ENCODE measurements around the gene RAB12. TPM values are rescaled to one million over a fixed set of nuclear protein-coding genes. Genes with fewer than 3 reads are reported as not detected.
A peak's percentile ranks its signal among the peaks of the same experiment; 100 is the strongest.

The RAB12 gene
- total RNA-seq, 6 donors from 2014 or later: 24.1 to 88.6 (median 44.1) TPM

DNA sequence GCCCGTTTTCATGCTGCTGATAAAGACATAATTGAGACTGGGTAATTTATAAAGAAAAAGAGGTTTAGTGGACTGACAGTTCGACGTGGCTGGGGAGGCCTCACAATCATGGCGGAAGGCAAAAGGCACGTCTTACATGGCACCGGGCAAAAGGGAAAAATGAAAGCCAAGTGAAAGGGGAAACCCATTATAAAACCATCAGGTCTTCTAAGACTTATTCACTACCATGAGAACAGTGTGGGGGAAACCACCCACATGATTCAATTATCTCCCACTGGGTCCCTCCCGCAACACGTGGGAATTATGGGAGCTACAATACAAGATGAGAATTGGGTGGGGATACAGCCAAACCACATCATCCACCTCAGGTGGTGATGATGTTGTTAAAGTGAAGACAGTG lies 3.3 kb upstream of the RAB12 start:
- no peaks in the 10 kb centered on the region for H3K9me3 ChIP-seq
- no peak overlapping the region for H3K27ac ChIP-seq
- H3K4me3 ChIP-seq: no peak overlapping the region
- no peaks in the 10 kb centered on the region for H3K27me3 ChIP-seq
- DNase-seq (no peak), ATAC-seq (ENCODE audit: low FRiP score in 2 of 2) (no peak)
- peaks cover 5 to 19% (median 10%) of the 10 kb centered on the region in 4 donors for H3K4me1 ChIP-seq
- 91 to 92% methylated on average over 8 of the region's 8 CpGs for WGBS, 2 donors
- TF ChIP-seq POLR2AphosphoS5 (IDR thresholded peaks at IDR 0.05): no peak
- TF ChIP-seq POLR2A (IDR thresholded peaks at IDR 0.05): no peak
- no peak for TF ChIP-seq EP300 (IDR thresholded peaks at IDR 0.05)
- TF ChIP-seq, protein P1, sequence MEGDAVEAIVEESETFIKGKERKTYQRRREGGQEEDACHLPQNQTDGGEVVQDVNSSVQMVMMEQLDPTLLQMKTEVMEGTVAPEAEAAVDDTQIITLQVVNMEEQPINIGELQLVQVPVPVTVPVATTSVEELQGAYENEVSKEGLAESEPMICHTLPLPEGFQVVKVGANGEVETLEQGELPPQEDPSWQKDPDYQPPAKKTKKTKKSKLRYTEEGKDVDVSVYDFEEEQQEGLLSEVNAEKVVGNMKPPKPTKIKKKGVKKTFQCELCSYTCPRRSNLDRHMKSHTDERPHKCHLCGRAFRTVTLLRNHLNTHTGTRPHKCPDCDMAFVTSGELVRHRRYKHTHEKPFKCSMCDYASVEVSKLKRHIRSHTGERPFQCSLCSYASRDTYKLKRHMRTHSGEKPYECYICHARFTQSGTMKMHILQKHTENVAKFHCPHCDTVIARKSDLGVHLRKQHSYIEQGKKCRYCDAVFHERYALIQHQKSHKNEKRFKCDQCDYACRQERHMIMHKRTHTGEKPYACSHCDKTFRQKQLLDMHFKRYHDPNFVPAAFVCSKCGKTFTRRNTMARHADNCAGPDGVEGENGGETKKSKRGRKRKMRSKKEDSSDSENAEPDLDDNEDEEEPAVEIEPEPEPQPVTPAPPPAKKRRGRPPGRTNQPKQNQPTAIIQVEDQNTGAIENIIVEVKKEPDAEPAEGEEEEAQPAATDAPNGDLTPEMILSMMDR (IDR thresholded peaks at IDR 0.05): no peak
- no peaks in the 10 kb centered on the region for H3K36me3 ChIP-seq

DNA sequence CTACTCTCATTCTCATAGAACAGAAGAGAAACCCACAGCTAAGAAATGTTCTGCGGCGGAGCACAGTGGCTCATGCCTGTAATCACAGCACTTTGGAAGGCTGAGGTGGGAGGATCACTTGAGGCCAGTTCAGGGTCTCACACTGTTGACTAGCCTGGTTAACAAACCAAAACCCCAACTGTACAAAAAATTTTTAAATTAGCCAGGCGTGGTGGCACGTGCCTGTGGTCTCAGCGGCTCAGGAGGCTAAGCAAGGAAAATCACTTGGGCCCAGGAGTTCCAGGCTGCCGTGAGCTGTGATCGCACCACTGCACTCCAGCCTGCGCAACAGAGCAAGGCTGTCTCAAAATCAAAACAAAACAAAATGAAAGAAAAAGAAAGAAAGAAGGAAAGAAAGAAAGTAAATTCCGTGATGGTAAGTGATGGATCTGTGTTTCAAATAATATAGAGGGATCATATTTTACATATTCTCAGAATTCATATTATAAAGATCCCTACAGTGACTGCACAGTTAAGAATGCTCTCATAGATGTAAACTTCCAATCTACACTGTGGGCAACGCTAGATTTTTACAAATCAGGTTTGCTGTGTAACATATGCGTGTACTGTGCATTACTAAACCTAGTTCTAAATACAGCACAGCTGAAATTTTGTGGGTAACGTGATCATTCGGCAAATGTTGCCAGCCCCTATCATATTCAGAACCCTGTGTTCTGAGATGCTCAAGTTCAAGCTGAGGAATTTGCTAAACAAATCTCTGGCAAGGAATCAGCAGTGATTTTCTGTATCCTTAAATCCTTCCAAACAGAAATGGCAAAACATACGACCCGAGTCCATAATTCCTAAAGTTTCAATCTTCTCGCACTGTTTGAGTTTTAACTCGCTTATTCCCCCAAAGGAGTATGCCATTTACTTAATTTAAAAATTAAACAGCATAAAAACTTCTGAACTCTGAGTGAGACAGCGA lies 1.2 kb upstream of the RAB12 start:
- H3K4me3 ChIP-seq: peak overlapping the region in 3 of 4 donors; percentile 86 to 98 (median 90)
- no peak for ATAC-seq (ENCODE audit: low FRiP score in 2 of 2)
- H3K27me3 ChIP-seq: no peaks in the 10 kb centered on the region
- WGBS, 2 donors: 73 to 79% methylated on average over 18 of the region's 18 CpGs
- peak overlapping the region; percentile 69 to 85 (median 76) for H3K27ac ChIP-seq
- no peaks in the 10 kb centered on the region for H3K9me3 ChIP-seq
- TF ChIP-seq POLR2A (IDR thresholded peaks at IDR 0.05): no peak
- TF ChIP-seq POLR2AphosphoS5 (IDR thresholded peaks at IDR 0.05): no peak
- TF ChIP-seq, protein P1 (IDR thresholded peaks at IDR 0.05): no peak
- no peak for TF ChIP-seq EP300 (IDR thresholded peaks at IDR 0.05)
- no peak for DNase-seq
- peaks cover 26 to 40% (median 29%) of the 10 kb centered on the region in 4 donors for H3K4me1 ChIP-seq
- H3K36me3 ChIP-seq: peaks cover 0 to 3% (median 0%) of the 10 kb centered on the region in 4 donors

DNA sequence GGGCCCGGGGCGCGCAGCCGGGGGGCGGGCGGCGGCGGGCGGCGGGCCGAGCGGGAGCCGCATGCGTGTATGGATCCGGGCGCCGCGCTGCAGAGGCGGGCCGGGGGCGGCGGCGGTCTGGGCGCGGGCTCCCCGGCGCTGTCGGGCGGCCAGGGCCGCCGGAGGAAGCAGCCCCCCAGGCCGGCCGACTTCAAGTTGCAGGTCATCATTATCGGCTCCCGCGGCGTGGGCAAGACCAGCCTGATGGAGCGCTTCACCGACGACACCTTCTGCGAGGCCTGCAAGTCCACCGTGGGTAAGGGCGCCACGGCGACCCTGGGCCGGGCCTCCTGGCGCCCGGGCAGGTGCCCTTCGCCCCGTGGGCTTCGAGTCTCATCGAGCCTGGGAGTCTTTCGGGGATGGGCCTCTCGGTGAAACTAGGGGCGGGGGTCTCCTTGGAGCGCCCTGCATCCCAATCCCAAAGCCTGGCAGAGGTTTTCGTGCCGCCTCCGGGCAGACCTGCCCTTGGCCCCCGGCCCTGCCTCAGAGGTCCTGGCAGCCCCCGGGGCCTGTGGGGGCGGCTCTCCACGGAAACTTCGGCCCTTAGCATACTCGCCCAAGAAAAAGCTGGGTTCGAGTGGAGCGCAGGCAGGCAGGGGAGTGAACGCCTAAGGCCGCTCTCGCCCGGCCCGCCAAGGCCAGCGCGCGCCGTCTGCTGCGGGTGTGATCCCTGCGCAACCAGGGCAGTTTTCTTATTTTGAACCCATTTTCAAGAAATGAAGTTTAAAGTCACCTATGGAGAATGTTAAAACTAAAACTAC lies 622 bp downstream of the RAB12 start:
- DNase-seq (peak in 1 of 2 donors; percentile 86), ATAC-seq (ENCODE audit: low FRiP score in 2 of 2) (peak in 1 of 2 donors; percentile 19)
- H3K27me3 ChIP-seq: no peaks in the 10 kb centered on the region
- H3K4me3 ChIP-seq: peak overlapping the region; percentile 86 to 98 (median 91)
- peaks cover 29 to 46% (median 34%) of the 10 kb centered on the region in 4 donors for H3K4me1 ChIP-seq
- H3K27ac ChIP-seq: peak overlapping the region; percentile 66 to 85 (median 75)
- H3K36me3 ChIP-seq: peaks cover 0 to 3% (median 0%) of the 10 kb centered on the region in 4 donors
- no peak for TF ChIP-seq POLR2AphosphoS5 (IDR thresholded peaks at IDR 0.05)
- TF ChIP-seq, protein P1 (IDR thresholded peaks at IDR 0.05): no peak
- no peak for TF ChIP-seq EP300 (IDR thresholded peaks at IDR 0.05)
- TF ChIP-seq POLR2A (IDR thresholded peaks at IDR 0.05): no peak
- H3K9me3 ChIP-seq: no peaks in the 10 kb centered on the region
- WGBS, 2 donors: 1 to 2% methylated on average over 9 to 33 of the region's 78 CpGs

DNA sequence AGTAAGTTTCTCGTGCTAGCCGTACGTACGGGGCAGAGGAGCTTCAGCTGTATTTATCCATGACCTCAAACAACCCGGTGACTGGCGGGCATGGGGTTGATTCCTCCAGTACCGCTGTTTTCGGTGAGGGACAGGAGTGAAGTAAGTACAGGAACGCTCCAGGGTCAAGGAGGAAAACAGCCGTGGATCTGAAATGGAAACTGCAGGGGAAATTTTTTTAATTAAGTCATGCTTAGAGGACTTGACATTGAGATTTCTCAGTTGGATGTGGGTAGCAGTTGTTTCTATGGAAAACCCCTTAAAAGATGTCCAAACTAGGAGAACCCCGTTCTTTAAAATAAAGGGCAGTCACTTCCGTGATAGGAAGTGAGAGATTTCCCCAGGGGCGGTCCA lies 1.2 kb downstream of the RAB12 start:
- no peak for ATAC-seq (ENCODE audit: low FRiP score in 2 of 2)

More for the DNA sequence above, 1.2 kb downstream of the RAB12 start:
- TF ChIP-seq, protein P1 (IDR thresholded peaks at IDR 0.05): no peak
- no peak for TF ChIP-seq EP300 (IDR thresholded peaks at IDR 0.05)
- TF ChIP-seq POLR2A (IDR thresholded peaks at IDR 0.05): no peak
- no peak for TF ChIP-seq POLR2AphosphoS5 (IDR thresholded peaks at IDR 0.05)
- H3K9me3 ChIP-seq: no peaks in the 10 kb centered on the region
- peaks cover 0 to 3% (median 0%) of the 10 kb centered on the region in 4 donors for H3K36me3 ChIP-seq
- H3K4me3 ChIP-seq: peak overlapping the region; percentile 86 to 98 (median 91)
- H3K27ac ChIP-seq: peak overlapping the region; percentile 66 to 85 (median 75)
- peaks cover 35 to 52% (median 40%) of the 10 kb centered on the region in 4 donors for H3K4me1 ChIP-seq
- 4 to 5% methylated on average over 13 of the region's 13 CpGs for WGBS, 2 donors
- no peak for DNase-seq
- no peaks in the 10 kb centered on the region for H3K27me3 ChIP-seq

Data from upper lobe of left lung (tissue), 6 donors.